Measurements from ENCODE around the gene ATL3.

The ATL3 gene

GRCh38 chr11:63671322-63672155 is at the start of gene ATL3:
Gene ATL3 (minus strand): TSS chr11:63671376. CDS start chr11:63671335, 41 bp downstream.
- Histone ChIP-seq H3K4me1 (ENCODE audit: control insufficient read depth, insufficient read depth, low read length) (peaks cover 15% of the 10 kb centered on the region), H3K4me3 (ENCODE audit: low read depth, low read length) (peak within 1 kb of the TSS; percentile 67), H3K9ac (ENCODE audit: low read length) (peak within 1 kb of the TSS; percentile 63), H3K27me3 (ENCODE audit: control insufficient read depth, insufficient read depth, low read length) (no peaks in the 10 kb centered on the region; the same call in 1 of the 2 replicates), H3K9me3 (ENCODE audit: control insufficient read depth, insufficient read depth, low read depth, low read length) (no peaks in the 10 kb centered on the region), H3K36me3 (ENCODE audit: control insufficient read depth, insufficient read depth, low read length) (no peaks in the 10 kb centered on the region), H3K27ac (ENCODE audit: low read depth, low read length) (peak within 1 kb of the TSS; percentile 84)

- Histone ChIP-seq H3K4me3 (ENCODE audit: low read depth, low read length) (no peak overlapping the region), H3K27ac (ENCODE audit: low read depth, low read length) (no peak overlapping the region), H3K9ac (ENCODE audit: low read length) (no peak overlapping the region), H3K27me3 (ENCODE audit: control insufficient read depth, insufficient read depth, low read length) (no peaks in the 10 kb centered on the region), H3K4me1 (ENCODE audit: control insufficient read depth, insufficient read depth, low read length) (no peaks in the 10 kb centered on the region), H3K36me3 (ENCODE audit: control insufficient read depth, insufficient read depth, low read length) (peaks cover 11% of the 10 kb centered on the region), H3K9me3 (ENCODE audit: control insufficient read depth, insufficient read depth, low read depth, low read length) (no peaks in the 10 kb centered on the region)
These were observed 49.4 kb upstream of the ATL3 start for GRCh38 chr11:63720611-63721010.

- Histone ChIP-seq H3K4me3 (ENCODE audit: low read depth, low read length) (no peak overlapping the region), H3K27ac (ENCODE audit: low read depth, low read length) (no peak overlapping the region), H3K27me3 (ENCODE audit: control insufficient read depth, insufficient read depth, low read length) (no peaks in the 10 kb centered on the region), H3K9ac (ENCODE audit: low read length) (no peak overlapping the region), H3K9me3 (ENCODE audit: control insufficient read depth, insufficient read depth, low read depth, low read length) (no peaks in the 10 kb centered on the region), H3K4me1 (ENCODE audit: control insufficient read depth, insufficient read depth, low read length) (no peaks in the 10 kb centered on the region), H3K36me3 (ENCODE audit: control insufficient read depth, insufficient read depth, low read length) (peaks cover 11% of the 10 kb centered on the region)
These were observed 48.8 kb upstream of the ATL3 start for GRCh38 chr11:63719987-63720386.

GRCh38 chr11:63719001-63719400 is 47.8 kb upstream of the ATL3 start:
- Histone ChIP-seq H3K4me1 (ENCODE audit: control insufficient read depth, insufficient read depth, low read length) (no peaks in the 10 kb centered on the region), H3K36me3 (ENCODE audit: control insufficient read depth, insufficient read depth, low read length) (peaks cover 11% of the 10 kb centered on the region), H3K9ac (ENCODE audit: low read length) (no peak overlapping the region), H3K4me3 (ENCODE audit: low read depth, low read length) (no peak overlapping the region), H3K27ac (ENCODE audit: low read depth, low read length) (no peak overlapping the region), H3K9me3 (ENCODE audit: control insufficient read depth, insufficient read depth, low read depth, low read length) (no peaks in the 10 kb centered on the region), H3K27me3 (ENCODE audit: control insufficient read depth, insufficient read depth, low read length) (no peaks in the 10 kb centered on the region)

DNA sequence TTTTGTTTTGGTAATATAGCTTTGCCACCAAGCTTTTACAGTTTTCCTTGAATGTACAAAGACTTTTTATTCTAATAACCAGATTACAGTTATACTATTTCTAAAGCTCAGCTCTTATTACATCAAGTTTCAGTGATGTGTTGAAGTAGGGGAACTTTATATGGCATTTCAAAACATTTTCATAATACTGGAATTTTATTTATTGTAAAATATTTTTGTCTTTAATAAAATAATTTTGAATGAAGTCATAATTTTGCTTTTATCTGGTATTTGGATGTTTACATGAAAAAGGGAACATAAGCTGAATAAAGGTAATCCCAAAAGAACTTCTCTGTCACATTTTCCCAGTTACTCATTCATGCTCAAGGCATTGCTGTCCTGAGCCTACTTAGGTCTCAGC is 44.9 kb upstream of the ATL3 start:
- peaks cover 11% of the 10 kb centered on the region for H3K36me3 ChIP-seq (ENCODE audit: control insufficient read depth, insufficient read depth, low read length)
- no peaks in the 10 kb centered on the region for H3K27me3 ChIP-seq (ENCODE audit: control insufficient read depth, insufficient read depth, low read length)
- H3K4me1 ChIP-seq (ENCODE audit: control insufficient read depth, insufficient read depth, low read length): no peaks in the 10 kb centered on the region
- H3K27ac ChIP-seq (ENCODE audit: low read depth, low read length): no peak overlapping the region
- H3K9ac ChIP-seq (ENCODE audit: low read length): no peak overlapping the region
- H3K4me3 ChIP-seq (ENCODE audit: low read depth, low read length): no peak overlapping the region
- H3K9me3 ChIP-seq (ENCODE audit: control insufficient read depth, insufficient read depth, low read depth, low read length): no peaks in the 10 kb centered on the region

GRCh38 chr11:63713766-63714165 is 42.6 kb upstream of the ATL3 start:
- Histone ChIP-seq H3K9me3 (ENCODE audit: control insufficient read depth, insufficient read depth, low read depth, low read length) (no peaks in the 10 kb centered on the region), H3K4me1 (ENCODE audit: control insufficient read depth, insufficient read depth, low read length) (peaks cover 4% of the 10 kb centered on the region; the same call in 1 of the 2 replicates), H3K36me3 (ENCODE audit: control insufficient read depth, insufficient read depth, low read length) (peaks cover under 1% of the 10 kb centered on the region; the same call in 1 of the 2 replicates), H3K27me3 (ENCODE audit: control insufficient read depth, insufficient read depth, low read length) (no peaks in the 10 kb centered on the region), H3K27ac (ENCODE audit: low read depth, low read length) (no peak overlapping the region), H3K4me3 (ENCODE audit: low read depth, low read length) (no peak overlapping the region), H3K9ac (ENCODE audit: low read length) (no peak overlapping the region)

- Histone ChIP-seq H3K36me3 (ENCODE audit: control insufficient read depth, insufficient read depth, low read length) (no peaks in the 10 kb centered on the region), H3K4me3 (ENCODE audit: low read depth, low read length) (no peak overlapping the region), H3K27me3 (ENCODE audit: control insufficient read depth, insufficient read depth, low read length) (no peaks in the 10 kb centered on the region), H3K9me3 (ENCODE audit: control insufficient read depth, insufficient read depth, low read depth, low read length) (no peaks in the 10 kb centered on the region), H3K4me1 (ENCODE audit: control insufficient read depth, insufficient read depth, low read length) (peaks cover 4% of the 10 kb centered on the region; the same call in 1 of the 2 replicates), H3K27ac (ENCODE audit: low read depth, low read length) (no peak overlapping the region), H3K9ac (ENCODE audit: low read length) (no peak overlapping the region)
These were observed 40.7 kb upstream of the ATL3 start for GRCh38 chr11:63711838-63712237.

- Histone ChIP-seq H3K27me3 (ENCODE audit: control insufficient read depth, insufficient read depth, low read length) (no peaks in the 10 kb centered on the region), H3K9me3 (ENCODE audit: control insufficient read depth, insufficient read depth, low read depth, low read length) (no peaks in the 10 kb centered on the region), H3K9ac (ENCODE audit: low read length) (no peak overlapping the region), H3K36me3 (ENCODE audit: control insufficient read depth, insufficient read depth, low read length) (no peaks in the 10 kb centered on the region), H3K4me3 (ENCODE audit: low read depth, low read length) (no peak overlapping the region), H3K4me1 (ENCODE audit: control insufficient read depth, insufficient read depth, low read length) (peaks cover 4% of the 10 kb centered on the region; the same call in 1 of the 2 replicates), H3K27ac (ENCODE audit: low read depth, low read length) (no peak overlapping the region)
These were observed 39.5 kb upstream of the ATL3 start for GRCh38 chr11:63710476-63711217.

DNA sequence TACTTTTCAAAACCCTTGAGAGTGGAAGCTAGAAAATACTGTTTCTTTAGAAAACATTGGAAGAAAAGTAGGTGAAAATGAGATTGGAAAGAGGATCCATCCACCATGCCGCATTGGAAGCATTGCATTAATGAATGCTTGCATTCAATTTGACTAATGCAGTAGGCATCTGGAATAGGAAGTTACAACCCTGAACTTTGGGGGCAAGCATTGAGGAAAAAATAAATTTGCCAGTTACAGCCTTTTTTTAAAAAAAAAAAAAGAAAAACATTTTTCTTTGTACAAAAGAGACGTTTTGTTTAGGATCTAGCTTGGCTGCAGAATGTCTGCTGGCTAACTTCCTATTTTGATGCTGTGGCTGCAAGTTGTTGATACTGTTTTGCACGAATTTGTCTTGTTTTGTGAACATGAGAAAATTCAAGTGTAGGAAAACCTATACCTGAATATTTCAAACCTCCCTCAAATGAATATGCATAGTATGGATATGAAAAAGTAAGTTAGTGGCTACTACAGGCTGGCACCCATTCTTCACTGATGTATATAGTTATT is 38.2 kb upstream of the ATL3 start:
- H3K9me3 ChIP-seq (ENCODE audit: control insufficient read depth, insufficient read depth, low read depth, low read length): no peaks in the 10 kb centered on the region
- H3K27ac ChIP-seq (ENCODE audit: low read depth, low read length): no peak overlapping the region
- H3K4me1 ChIP-seq (ENCODE audit: control insufficient read depth, insufficient read depth, low read length): peaks cover 4% of the 10 kb centered on the region; the same call in 1 of the 2 replicates
- H3K27me3 ChIP-seq (ENCODE audit: control insufficient read depth, insufficient read depth, low read length): no peaks in the 10 kb centered on the region
- no peaks in the 10 kb centered on the region for H3K36me3 ChIP-seq (ENCODE audit: control insufficient read depth, insufficient read depth, low read length)
- H3K9ac ChIP-seq (ENCODE audit: low read length): no peak overlapping the region
- no peak overlapping the region for H3K4me3 ChIP-seq (ENCODE audit: low read depth, low read length)

DNA sequence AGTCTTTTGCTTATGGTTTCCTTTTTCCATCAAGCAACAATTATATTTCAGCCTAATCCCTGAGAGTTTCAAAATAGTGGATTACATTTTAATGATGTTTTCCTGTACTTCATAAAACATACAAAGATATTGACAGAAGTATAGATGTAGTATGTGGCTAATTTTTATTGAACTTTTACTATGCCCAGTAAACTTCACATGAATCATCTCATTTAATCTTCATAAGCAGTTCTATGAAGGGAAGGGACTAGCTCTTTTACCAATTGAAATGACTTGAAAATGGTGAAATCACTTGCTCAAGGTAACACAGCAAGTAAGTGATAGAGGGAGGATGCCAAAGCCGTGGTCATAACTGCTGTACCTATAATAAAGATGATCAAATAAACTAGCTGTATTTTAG is 37.6 kb upstream of the ATL3 start:
- Histone ChIP-seq H3K4me3 (ENCODE audit: low read depth, low read length) (no peak overlapping the region), H3K36me3 (ENCODE audit: control insufficient read depth, insufficient read depth, low read length) (no peaks in the 10 kb centered on the region), H3K27me3 (ENCODE audit: control insufficient read depth, insufficient read depth, low read length) (no peaks in the 10 kb centered on the region), H3K9ac (ENCODE audit: low read length) (no peak overlapping the region), H3K9me3 (ENCODE audit: control insufficient read depth, insufficient read depth, low read depth, low read length) (no peaks in the 10 kb centered on the region), H3K27ac (ENCODE audit: low read depth, low read length) (no peak overlapping the region), H3K4me1 (ENCODE audit: control insufficient read depth, insufficient read depth, low read length) (peaks cover 4% of the 10 kb centered on the region; the same call in 1 of the 2 replicates)

DNA sequence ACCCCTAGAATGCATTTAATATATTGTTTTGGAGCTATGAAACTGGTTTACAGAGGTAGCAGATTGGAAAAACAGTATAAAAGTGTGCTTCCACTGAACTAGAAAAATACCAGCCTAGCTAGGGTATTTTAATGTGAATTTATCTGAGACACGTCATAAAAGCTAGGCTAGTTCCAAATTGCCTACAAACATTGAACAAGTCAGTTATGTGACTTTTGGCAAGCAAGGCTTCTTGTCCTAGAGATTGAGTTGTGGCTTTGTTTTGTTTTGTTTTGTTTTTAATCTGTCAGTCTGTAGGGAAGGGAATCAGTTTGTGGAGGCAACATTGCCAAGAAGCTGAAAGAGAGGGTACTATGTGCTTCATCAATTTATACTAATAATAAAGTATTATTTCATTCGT is 34.4 kb upstream of the ATL3 start:
- no peaks in the 10 kb centered on the region for H3K36me3 ChIP-seq (ENCODE audit: control insufficient read depth, insufficient read depth, low read length)
- H3K9me3 ChIP-seq (ENCODE audit: control insufficient read depth, insufficient read depth, low read depth, low read length): no peaks in the 10 kb centered on the region
- H3K4me3 ChIP-seq (ENCODE audit: low read depth, low read length): no peak overlapping the region
- H3K4me1 ChIP-seq (ENCODE audit: control insufficient read depth, insufficient read depth, low read length): peaks cover 4% of the 10 kb centered on the region; the same call in 1 of the 2 replicates
- no peaks in the 10 kb centered on the region for H3K27me3 ChIP-seq (ENCODE audit: control insufficient read depth, insufficient read depth, low read length)
- no peak overlapping the region for H3K9ac ChIP-seq (ENCODE audit: low read length)
- H3K27ac ChIP-seq (ENCODE audit: low read depth, low read length): no peak overlapping the region
